SK-N-MC (cell line): ENCODE data around the gene SEPTIN7.

Experiments used
- EZH2 ChIP-seq: fragments of 200-600 bp; sonication (generic); IDR thresholded peaks from one replicate; pipeline ENCODE4 v1.6.1; 2017; ENCODE audit warnings: antibody characterized with exemption
- FOXP2 ChIP-seq: optimal IDR thresholded peaks from 2 replicates; pipeline ENCODE3; 2011; ENCODE audit warnings: mild to moderate bottlenecking, moderate library complexity; ENCODE audit not compliant: insufficient read depth; ENCODE audit errors: extremely low read length, control extremely low read depth
- POLR2AphosphoS5 ChIP-seq: IDR thresholded peaks from 2 replicates; pipeline ENCODE4 v1.6.1; 2012; ENCODE audit warnings: mild to moderate bottlenecking, low read depth, low read length, borderline replicate concordance

GRCh38 chr7:35777121-35777520 lies 23.7 kb upstream of the SEPTIN7 start:
- no peak for TF ChIP-seq POLR2AphosphoS5
- no peak for TF ChIP-seq EZH2
- TF ChIP-seq FOXP2: no peak
